HepG2 (cell line): ENCODE data around the gene HNRNPA1L2. TPM values are rescaled to one million over a fixed set of nuclear protein-coding genes. Genes with fewer than 3 reads are reported as not detected.

Experiments
- CREB1 ChIP-seq, 2 experiments: fragments of 450-650 bp in 1 of 2; IDR thresholded peaks; 2 replicates each; pipeline ENCODE4 v1.6.1; 2016 to 2017; ENCODE audit warnings: control low read depth in 1 of 2, mild to moderate bottlenecking in 1 of 2, missing compliant biosample characterization in 1 of 2, missing genetic modification characterization in 1 of 2
- CSRNP2 ChIP-seq: sonication (generic); formaldehyde crosslinking; conservative IDR thresholded peaks from 2 replicates; pipeline ENCODE4 v1.8.0; 2022; ENCODE audit warnings: low read depth, missing genetic modification reagents
- HMG20A ChIP-seq: IDR thresholded peaks from 2 replicates; pipeline ENCODE4 v1.6.1; 2016; ENCODE audit warnings: borderline replicate concordance
- KDM4B ChIP-seq: sonication (generic); formaldehyde crosslinking; IDR thresholded peaks from 2 replicates; pipeline ENCODE4 v1.4.0; 2020; ENCODE audit warnings: missing genetic modification reagents
- KLF12 ChIP-seq: sonication (generic); formaldehyde crosslinking; IDR thresholded peaks from 2 replicates; pipeline ENCODE4 v1.4.0; 2020; ENCODE audit warnings: missing genetic modification reagents, borderline replicate concordance
- NFE2L1 ChIP-seq: sonication (generic); formaldehyde crosslinking; IDR thresholded peaks from 2 replicates; pipeline ENCODE4 v1.4.0; 2020; ENCODE audit warnings: missing genetic modification reagents, mild to moderate bottlenecking, borderline replicate concordance
- NR2F1 ChIP-seq, 2 experiments: fragments of 450-650 bp in 1 of 2; formaldehyde crosslinking in 1 of 2; IDR thresholded peaks; 2 replicates each; pipeline versions ENCODE4 v1.5.0 to v1.6.1; 2016 to 2020; ENCODE audit warnings: mild to moderate bottlenecking in 1 of 2, missing compliant biosample characterization in 1 of 2, missing genetic modification reagents in 1 of 2, moderate library complexity in 1 of 2
- SOX6 ChIP-seq, 2 experiments: fragments of 450-650 bp in 1 of 2; sonication (generic) in 1 of 2; formaldehyde crosslinking in 1 of 2; IDR thresholded peaks; 2 replicates each; pipeline versions ENCODE4 v1.4.0 to v1.6.1; 2017 to 2020; ENCODE audit warnings: antibody characterized with exemption in 1 of 2, mild to moderate bottlenecking in 1 of 2, missing genetic modification reagents in 1 of 2
- TAF15 ChIP-seq: fragments of 200-400 bp; formaldehyde crosslinking; IDR thresholded peaks from one replicate; pipeline ENCODE4 v1.6.1; 2018; ENCODE audit warnings: mild to moderate bottlenecking, low read depth, low read length; ENCODE audit not compliant: poor library complexity, severe bottlenecking
- ZBTB44 ChIP-seq: sonication (generic); formaldehyde crosslinking; IDR thresholded peaks from 2 replicates; pipeline ENCODE4 v1.4.0; 2020; ENCODE audit warnings: missing genetic modification reagents
- ZNF253 ChIP-seq: sonication (generic); formaldehyde crosslinking; IDR thresholded peaks from 2 replicates; pipeline ENCODE4 v1.8.0; 2022; ENCODE audit warnings: mild to moderate bottlenecking, missing genetic modification reagents, borderline replicate concordance
- ZNF605 ChIP-seq: sonication (generic); formaldehyde crosslinking; IDR thresholded peaks from 2 replicates; pipeline ENCODE4 v1.8.0; 2022; ENCODE audit warnings: mild to moderate bottlenecking, missing genetic modification reagents
- ZNF775 ChIP-seq: sonication (generic); formaldehyde crosslinking; IDR thresholded peaks from 2 replicates; pipeline ENCODE4 v1.4.0; 2020; ENCODE audit warnings: missing genetic modification reagents, mild to moderate bottlenecking, moderate library complexity, borderline replicate concordance
- ZNF816 ChIP-seq: sonication (generic); formaldehyde crosslinking; IDR thresholded peaks from 2 replicates; pipeline ENCODE4 v1.8.0; 2022; ENCODE audit warnings: missing genetic modification reagents, mild to moderate bottlenecking, borderline replicate concordance
- ZSCAN29 ChIP-seq: sonication (generic); formaldehyde crosslinking; conservative IDR thresholded peaks from 2 replicates; pipeline ENCODE4 v1.4.0; 2020; ENCODE audit warnings: mild to moderate bottlenecking, missing genetic modification reagents
- ZSCAN30 ChIP-seq: sonication (generic); formaldehyde crosslinking; IDR thresholded peaks from 2 replicates; pipeline ENCODE4 v1.5.0; 2020; ENCODE audit warnings: mild to moderate bottlenecking, missing genetic modification reagents
- polyA plus RNA-seq, 8 experiments: library from polyadenylated mRNA; depleted of rRNA in 3 of 8; stranded (reverse) in 7 of 8; unstranded in 1 of 8; fragments of >200 nt; fragmentation: Illumina TruSeq in 4 of 8; extraction: Trizol in 4 of 8; gene quantifications; 2 replicates each; pipeline versions ENCODE4 v1.2.1 to v1.2.3, GENCODE V29; 2011 to 2016; ENCODE audit warnings: low read depth in 4 of 8, missing spikeins in 1 of 8, mixed read lengths in 1 of 8; ENCODE audit not compliant: insufficient read depth in 1 of 8
- total RNA-seq, 5 experiments: library from RNA; depleted of rRNA; stranded (reverse); fragments of >200 nt; fragmentation: Illumina TruSeq; extraction: Trizol; gene quantifications; 2 replicates each; pipeline ENCODE4 v1.2.3, GENCODE V29; 2016; ENCODE audit warnings: low read depth in 1 of 5
- TF ChIP-seq, protein P1 (sequence below): sonication (generic); formaldehyde crosslinking; IDR thresholded peaks from 2 replicates; pipeline ENCODE4 v1.5.0; 2020; ENCODE audit warnings: mild to moderate bottlenecking, missing genetic modification reagents
- TF ChIP-seq, protein P2 (sequence below): sonication (generic); formaldehyde crosslinking; conservative IDR thresholded peaks from 2 replicates; pipeline ENCODE4 v1.4.0; 2020; ENCODE audit warnings: missing genetic modification reagents
- TF ChIP-seq, protein P3 (sequence below): sonication (generic); formaldehyde crosslinking; IDR thresholded peaks from 2 replicates; pipeline ENCODE4 v1.5.0; 2020; ENCODE audit warnings: missing genetic modification reagents

Gene HNRNPA1L2
- total and polyA plus RNA-seq, 2 of the 13 experiments (the other 11 are each of a cell fraction or from before 2014, with no cell fraction given): 3.6 to 7.1 TPM

DNA sequence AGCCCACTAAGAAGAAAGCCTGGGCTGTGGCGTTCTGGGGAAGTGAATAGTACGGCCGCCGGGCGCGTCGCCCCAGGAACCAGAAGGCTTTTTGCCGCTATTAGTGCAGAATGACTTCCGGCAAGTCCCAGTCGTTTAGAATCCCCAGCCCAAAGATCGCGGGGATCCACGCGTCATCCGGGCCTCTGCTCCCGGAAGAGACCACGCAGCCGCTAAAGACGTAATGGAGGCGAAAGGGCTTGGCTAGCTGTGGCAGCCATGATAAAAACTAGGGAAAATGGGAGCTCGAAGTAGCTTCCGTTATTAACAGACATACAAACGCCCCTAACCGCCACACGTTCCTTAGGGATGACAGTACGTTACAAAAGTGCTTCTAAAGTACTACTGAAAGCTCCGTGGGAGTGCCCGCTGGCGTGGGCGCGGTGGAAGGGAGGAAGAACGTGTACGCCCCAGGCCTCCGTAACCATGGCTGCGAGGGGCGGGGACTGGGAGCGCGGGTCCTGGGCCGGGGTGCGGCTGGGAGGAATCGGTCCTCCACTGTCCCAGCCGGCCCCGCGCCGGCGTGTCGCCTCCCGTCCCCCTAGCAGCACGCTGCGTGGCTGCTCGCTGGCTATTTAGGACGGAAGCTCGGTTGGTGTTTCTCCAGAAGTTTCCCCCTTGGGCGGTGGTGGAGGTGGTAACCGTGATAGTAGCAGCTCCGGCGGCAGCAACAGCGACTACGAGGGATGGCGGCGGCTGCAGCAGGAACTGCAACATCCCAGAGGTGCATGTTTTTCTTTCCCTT, 10.2 kb downstream of the HNRNPA1L2 start, which contains the start of gene SUGT1 (continued):
- no peak for TF ChIP-seq TAF15
- TF ChIP-seq CSRNP2 (CRISPR knock-in tag): no peak
- TF ChIP-seq ZSCAN30 (CRISPR knock-in tag): no peak
- TF ChIP-seq ZNF816: peak; percentile 97
- peak; percentile 78 for TF ChIP-seq CREB1 (IDR thresholded peaks at IDR 0.05)
- peak; percentile 89 for TF ChIP-seq CREB1 (CRISPR knock-in tag; IDR thresholded peaks at IDR 0.05)
- TF ChIP-seq ZNF775 (CRISPR knock-in tag): no peak
- TF ChIP-seq ZNF253: no peak
- peak; percentile 85 for TF ChIP-seq ZNF605 (CRISPR knock-in tag)
- TF ChIP-seq ZSCAN29 (CRISPR knock-in tag): no peak
- TF ChIP-seq NFE2L1 (CRISPR knock-in tag): no peak
- TF ChIP-seq KLF12 (CRISPR knock-in tag): peak; percentile 70; the same call in 1 of the 2 replicates
- TF ChIP-seq, protein P1, sequence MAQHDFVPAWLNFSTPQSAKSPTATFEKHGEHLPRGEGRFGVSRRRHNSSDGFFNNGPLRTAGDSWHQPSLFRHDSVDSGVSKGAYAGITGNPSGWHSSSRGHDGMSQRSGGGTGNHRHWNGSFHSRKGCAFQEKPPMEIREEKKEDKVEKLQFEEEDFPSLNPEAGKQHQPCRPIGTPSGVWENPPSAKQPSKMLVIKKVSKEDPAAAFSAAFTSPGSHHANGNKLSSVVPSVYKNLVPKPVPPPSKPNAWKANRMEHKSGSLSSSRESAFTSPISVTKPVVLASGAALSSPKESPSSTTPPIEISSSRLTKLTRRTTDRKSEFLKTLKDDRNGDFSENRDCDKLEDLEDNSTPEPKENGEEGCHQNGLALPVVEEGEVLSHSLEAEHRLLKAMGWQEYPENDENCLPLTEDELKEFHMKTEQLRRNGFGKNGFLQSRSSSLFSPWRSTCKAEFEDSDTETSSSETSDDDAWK (CRISPR knock-in tag): no peak
- TF ChIP-seq ZBTB44 (CRISPR knock-in tag): peak; percentile 73; the same call in 1 of the 2 replicates
- TF ChIP-seq, protein P2, sequence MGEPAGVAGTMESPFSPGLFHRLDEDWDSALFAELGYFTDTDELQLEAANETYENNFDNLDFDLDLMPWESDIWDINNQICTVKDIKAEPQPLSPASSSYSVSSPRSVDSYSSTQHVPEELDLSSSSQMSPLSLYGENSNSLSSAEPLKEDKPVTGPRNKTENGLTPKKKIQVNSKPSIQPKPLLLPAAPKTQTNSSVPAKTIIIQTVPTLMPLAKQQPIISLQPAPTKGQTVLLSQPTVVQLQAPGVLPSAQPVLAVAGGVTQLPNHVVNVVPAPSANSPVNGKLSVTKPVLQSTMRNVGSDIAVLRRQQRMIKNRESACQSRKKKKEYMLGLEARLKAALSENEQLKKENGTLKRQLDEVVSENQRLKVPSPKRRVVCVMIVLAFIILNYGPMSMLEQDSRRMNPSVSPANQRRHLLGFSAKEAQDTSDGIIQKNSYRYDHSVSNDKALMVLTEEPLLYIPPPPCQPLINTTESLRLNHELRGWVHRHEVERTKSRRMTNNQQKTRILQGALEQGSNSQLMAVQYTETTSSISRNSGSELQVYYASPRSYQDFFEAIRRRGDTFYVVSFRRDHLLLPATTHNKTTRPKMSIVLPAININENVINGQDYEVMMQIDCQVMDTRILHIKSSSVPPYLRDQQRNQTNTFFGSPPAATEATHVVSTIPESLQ (CRISPR knock-in tag): no peak; the same call in 1 of the 2 replicates
- no peak; the same call in 1 of the 2 replicates for TF ChIP-seq HMG20A (CRISPR knock-in tag)
- TF ChIP-seq KDM4B (CRISPR knock-in tag): 0 out of 2 replicates have a peak, but pooled peaks have one; percentile 57
- no peak for TF ChIP-seq SOX6 (IDR thresholded peaks at IDR 0.05)
- peak; percentile 74 for TF ChIP-seq SOX6 (CRISPR knock-in tag; IDR thresholded peaks at IDR 0.05)
- TF ChIP-seq NR2F1 (CRISPR knock-in tag; IDR thresholded peaks at IDR 0.05): peak in 1 of 2 experiments; percentile 57; a peak in 2 of 4 replicates
- TF ChIP-seq, protein P3, sequence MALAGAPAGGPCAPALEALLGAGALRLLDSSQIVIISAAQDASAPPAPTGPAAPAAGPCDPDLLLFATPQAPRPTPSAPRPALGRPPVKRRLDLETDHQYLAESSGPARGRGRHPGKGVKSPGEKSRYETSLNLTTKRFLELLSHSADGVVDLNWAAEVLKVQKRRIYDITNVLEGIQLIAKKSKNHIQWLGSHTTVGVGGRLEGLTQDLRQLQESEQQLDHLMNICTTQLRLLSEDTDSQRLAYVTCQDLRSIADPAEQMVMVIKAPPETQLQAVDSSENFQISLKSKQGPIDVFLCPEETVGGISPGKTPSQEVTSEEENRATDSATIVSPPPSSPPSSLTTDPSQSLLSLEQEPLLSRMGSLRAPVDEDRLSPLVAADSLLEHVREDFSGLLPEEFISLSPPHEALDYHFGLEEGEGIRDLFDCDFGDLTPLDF (CRISPR knock-in tag): peak; percentile 56; the same call in 1 of the 2 replicates
